ENCODE results near the gene CFDP1.

GRCh38 chr16:75308011-75308410 is 125.3 kb downstream of the CFDP1 start:
- TF ChIP-seq POLR2A (IDR thresholded peaks at IDR 0.05), result no peak
- TF ChIP-seq CTCF (IDR thresholded peaks at IDR 0.05), result no peak

Data from heart left ventricle (tissue), 13 donors.